Stimulated activated CD4-positive, alpha-beta T cell treated with anti-CD3 and anti-CD28 coated beads, Interleukin-4, amount 100 ng/mL, for 24 hours (primary cell): ENCODE data around the gene DMXL2.
"Not testable (repeated sequence)": the region's sequence is repeated elsewhere in the genome, so short reads cannot be mapped to it uniquely, and the experiment has no call there.

Experiments used
- DNase-seq: peaks from one replicate; pipeline ENCODE4 v3.0.0-alpha.2; 2020

DMXL2 gene

DNA sequence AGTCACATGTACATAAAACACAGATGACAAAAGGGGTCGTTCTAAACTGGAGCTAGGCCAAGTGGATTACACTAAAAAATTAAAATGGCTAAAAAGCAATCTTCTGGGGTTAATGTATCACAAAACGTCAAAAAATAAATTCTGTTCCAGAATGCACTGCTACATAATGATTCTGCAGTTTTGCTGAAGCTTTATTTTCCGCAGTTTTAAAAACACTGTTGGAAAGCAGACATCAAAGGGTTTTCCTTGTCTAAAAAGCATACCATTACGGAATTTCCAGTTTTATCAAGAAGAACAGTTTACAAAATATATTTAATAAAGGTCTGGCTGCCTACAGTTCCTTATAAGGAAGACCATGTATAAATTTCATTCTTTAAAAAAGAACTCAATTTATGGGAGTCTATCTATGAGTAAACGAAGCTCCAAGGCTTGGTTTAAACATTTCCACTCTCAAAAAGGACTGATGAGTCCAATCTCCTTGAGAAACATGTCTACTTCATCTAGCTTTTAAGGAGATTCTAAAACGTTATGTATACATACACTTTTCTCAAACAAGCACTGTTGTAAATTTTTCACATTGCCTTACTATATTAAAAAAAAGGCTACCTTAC is 1.3 kb downstream of the DMXL2 start:
- DNase-seq = no peak

DNA sequence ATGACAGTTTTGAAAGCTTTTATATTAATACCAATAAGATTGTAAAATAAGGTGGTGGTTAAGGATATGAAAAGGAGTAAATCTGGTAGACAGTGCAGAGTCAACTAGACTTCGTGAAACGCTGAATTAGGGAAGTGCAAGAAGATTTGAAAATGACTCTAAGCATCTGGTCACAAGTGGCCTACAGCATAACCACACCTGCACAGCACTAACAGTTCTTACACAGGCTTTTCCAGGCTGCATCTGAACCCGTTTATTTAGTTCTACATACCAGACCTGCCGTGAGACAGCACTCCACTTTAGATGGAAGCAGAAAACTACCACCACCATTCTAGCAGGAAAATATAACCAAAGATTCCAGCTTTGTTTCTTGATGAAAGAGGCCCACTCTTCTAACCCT is 1.9 kb downstream of the DMXL2 start:
- no peak for DNase-seq

GRCh38 chr15:51620122-51620521 is 2.4 kb downstream of the DMXL2 start:
- DNase-seq = no peak

- no peak for DNase-seq
These were observed 3.1 kb downstream of the DMXL2 start for GRCh38 chr15:51619331-51620035.

GRCh38 chr15:51617886-51618285 is 4.7 kb downstream of the DMXL2 start:
- no peak for DNase-seq

GRCh38 chr15:51613951-51614350 is 8.6 kb downstream of the DMXL2 start:
- no peak for DNase-seq

DNA sequence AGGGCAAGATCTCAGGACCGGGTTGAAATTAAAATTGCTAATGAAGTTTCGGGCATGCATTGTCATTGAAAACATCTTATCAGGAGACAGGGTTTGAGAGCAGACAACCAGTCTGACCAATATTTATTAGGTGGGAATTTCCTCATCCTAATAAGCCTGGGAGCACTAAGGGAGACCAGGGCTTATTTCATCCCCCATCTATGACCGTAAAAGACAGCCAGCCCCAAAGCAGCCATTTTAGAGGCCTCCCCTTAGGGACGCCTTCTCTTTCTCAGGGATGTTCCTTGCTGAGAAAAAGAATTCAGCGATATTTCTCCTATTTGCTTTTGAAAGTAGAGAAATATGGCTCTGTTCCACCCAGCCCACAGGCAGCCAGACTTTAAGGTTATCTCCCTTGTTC is 9.9 kb downstream of the DMXL2 start:
- not testable (repeated sequence) for DNase-seq

- DNase-seq = not testable (repeated sequence)
These were observed 19.1 kb downstream of the DMXL2 start for GRCh38 chr15:51603462-51603948.

- DNase-seq = no peak
These were observed 19.6 kb downstream of the DMXL2 start for GRCh38 chr15:51603002-51603401.

DNA sequence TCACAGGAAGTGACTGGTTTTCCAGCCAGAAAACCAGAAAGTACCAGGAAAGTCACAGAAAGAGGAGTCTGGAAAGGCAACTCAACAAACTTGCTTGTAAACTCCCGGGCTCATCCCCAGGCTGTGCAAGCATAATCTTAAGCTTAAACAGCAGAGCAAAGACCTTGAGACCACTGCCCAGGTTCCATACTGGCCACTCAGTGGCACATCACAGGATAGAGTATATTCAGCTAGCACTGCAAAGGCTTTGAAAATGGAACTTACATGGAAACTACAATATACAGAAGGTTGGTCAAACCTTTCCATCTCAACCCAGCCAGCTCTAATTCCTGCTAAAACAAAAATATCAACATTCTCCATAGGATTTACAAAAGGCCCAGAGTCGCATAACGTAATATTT is 20.1 kb downstream of the DMXL2 start:
- DNase-seq = no peak

DNA sequence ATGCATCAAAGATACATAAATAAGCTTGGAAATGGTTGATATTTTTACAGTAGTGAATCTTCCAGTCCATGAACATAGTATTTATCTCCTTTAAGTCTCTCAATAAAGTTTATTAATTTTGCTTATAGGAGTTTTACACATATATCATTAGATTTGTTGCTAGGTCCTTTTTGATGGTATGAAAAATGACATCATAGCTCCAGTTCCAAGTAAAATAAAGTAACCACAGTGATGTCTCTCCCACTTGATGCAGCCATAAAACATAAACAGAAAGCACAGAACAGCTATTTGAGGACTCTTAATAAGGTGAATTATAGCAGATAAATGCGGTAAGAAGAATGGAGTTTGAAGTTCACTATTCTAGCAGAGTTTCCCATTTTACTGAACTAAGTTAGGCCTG is 20.8 kb downstream of the DMXL2 start:
- DNase-seq = no peak

DNA sequence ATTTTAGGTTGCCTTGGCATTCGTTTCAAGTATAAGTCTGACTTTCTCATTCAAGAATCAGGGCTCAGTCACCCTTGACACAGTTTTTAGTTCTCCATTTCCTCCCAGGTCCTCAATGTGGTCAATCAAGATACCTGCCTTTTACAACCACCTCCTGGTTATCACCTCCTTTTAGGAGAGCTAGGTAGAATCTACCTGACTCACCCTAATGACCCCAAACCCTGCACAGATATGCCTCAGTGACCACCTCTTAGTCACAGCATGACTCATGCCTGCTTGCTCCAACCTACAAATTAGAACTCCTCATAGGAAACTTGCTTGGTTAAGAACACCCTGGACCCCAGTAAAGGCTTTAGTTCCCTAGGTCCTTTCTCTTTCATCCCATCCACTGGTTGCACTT is 22.5 kb downstream of the DMXL2 start:
- no peak for DNase-seq

DNA sequence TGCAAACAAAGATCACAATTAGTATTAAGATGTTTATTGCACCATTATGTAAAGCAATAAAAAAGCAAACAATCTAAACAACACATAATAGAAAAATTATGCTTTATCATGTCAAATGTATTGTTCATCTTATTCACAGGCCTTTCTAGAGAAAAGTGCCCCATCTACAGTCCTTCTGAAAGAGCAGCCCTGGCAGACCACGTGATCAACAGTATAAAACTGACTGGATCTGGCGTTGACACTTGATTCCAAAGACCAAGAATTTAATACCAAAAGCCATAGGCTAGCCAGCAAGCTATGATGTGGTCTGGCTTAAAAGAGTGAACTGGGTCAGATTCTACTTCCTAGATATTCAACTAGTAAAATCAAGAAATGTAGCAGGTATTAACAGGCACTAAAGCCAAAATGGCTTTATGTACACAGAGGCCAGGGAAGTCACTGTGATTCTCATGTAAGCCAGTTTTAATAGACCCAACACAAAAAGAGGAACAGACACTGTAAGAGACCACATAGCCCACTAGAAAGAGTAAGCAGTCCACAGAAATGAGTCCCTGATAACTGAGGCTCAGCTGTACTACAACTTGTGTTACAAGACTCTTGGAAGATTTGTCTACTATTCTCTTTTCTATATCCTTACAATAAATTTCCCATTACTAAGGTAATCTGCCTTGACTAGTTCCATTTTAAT is 32.5 kb downstream of the DMXL2 start:
- no peak for DNase-seq

DNA sequence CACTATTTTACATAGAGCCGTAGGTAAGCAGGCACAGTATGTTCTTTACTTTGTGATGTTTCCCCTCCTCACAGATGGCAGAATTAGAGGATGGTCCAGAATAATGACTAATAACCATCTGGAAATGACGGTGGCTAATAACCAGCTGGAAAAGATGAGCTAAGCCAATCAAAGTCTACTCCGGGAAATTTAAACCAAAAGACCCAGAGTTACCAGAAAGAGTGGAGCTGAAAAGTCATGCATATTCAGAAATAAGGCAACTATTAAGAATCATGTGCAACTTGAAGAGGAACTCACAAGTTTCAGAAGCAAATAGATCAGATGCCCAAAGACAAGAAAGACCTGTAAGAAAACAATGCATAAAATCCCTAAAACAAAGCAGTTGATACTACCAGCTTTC is 33.6 kb downstream of the DMXL2 start:
- DNase-seq = no peak

DNA sequence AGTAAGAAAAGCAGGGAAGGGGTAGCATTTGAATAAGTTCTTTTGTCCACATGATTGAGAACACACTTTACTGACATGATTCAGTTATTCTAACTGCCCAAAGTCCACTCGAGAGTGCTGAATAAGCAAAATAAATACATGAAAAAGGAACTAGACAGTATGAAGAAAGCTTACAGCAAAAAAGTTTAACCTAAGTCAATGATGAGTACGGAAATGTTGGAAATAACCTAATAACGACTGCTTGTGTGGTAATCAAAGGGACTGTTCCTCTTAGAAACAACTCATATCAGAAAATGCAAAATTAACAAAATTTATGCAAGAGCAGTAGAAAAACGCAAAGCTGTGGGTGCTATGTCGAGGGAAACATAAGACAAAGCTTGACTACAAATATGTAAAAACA is 36.6 kb downstream of the DMXL2 start:
- DNase-seq = no peak

GRCh38 chr15:51580982-51581381 is 41.6 kb downstream of the DMXL2 start:
- no peak for DNase-seq

DNA sequence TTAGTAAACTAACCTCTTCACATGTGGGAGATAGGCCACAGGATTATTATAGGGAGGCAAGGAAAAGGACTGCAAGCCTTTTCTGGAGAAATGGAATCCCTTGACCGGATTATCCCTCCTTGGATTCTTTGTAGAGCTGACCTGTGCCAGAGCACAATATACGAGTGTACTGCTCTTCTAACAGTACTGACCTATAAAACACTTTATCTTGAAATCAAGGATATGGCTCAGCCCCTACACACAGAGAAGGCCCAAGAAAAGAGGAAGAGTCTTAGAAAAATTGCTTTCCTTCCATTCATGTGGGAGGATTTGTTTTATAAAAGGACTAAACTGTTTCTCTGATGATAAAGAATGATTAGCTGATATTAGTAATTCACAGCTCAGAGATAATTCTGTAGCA is 42.2 kb downstream of the DMXL2 start:
- DNase-seq = no peak

GRCh38 chr15:51579012-51579411 is 43.6 kb downstream of the DMXL2 start:
- no peak for DNase-seq

DNA sequence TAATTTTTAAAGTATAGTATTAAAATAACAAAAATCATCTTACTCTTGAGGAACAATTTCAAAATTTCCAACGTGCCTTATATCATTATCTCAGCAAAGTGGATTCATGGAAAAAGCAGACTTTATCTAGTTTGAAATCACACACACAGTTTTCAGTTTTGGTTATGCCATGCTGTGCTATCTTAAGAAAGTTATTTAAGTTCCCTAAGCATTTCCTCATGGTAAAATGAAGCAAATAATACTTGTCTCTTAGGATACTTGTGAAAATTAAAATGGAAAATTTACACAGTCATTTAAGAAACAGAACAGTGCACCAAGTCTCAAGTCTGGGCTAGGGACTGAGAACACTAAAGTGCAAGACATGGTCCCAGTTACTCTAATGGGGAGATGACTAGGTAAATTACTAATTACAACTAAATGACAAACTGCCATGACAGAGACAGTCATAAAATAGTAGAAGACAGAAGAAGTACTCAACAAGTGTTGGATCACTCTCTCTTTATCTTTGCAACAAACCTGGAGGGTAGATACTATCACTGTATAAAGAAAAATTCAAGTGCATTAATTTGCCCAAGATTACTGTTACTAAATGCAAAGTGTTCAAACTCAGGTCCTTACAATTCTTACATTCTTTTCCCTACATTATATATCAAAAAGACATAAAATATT is 44.8 kb downstream of the DMXL2 start:
- no peak for DNase-seq

- DNase-seq = no peak
These were observed 45.6 kb downstream of the DMXL2 start for GRCh38 chr15:51576911-51577500.

GRCh38 chr15:51576286-51576850 is 46.2 kb downstream of the DMXL2 start:
- no peak for DNase-seq

DNA sequence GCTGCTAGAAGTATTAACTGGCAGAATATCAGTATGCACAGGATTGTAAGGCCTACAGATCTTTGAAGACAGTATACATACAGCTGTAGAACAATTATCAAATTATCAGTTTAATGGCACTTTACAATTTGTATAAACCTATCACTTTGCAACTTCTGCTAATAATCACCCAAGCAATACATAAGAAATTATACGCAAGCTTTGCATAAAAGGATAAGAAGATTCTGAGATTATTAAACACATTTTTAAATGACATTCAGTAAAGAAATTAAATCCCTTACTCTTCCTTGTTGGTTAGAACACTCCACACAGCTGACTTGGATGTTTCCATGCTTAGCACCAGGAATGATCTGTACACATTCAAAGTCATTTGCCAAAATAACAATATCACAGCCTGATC is 46.8 kb downstream of the DMXL2 start:
- DNase-seq = no peak

GRCh38 chr15:51573352-51573751 is 49.2 kb downstream of the DMXL2 start:
- not testable (repeated sequence) for DNase-seq
